OCI-LY3 (cell line): ENCODE results near the gene FOXL1.

Source experiments
- CTCF ChIP-seq: fragments of 200-600, 300-600 bp; sonication (generic); IDR thresholded peaks from 2 replicates; pipeline ENCODE4 v1.5.1; 2014; ENCODE audit warnings: antibody characterized with exemption, low read length, low read depth
- EZH2phosphoT487 ChIP-seq: fragments of 200-600 bp; shearing (Covaris generic); IDR thresholded peaks from 2 replicates; pipeline ENCODE4 v1.6.1; 2018; ENCODE audit warnings: antibody characterized with exemption, mixed run types, low read depth

GRCh38 chr16:86584071-86584685 is 5.8 kb downstream of the FOXL1 start:
- TF ChIP-seq CTCF (no peak), EZH2phosphoT487 (no peak)
